ENCODE results near the gene BMPR1B.

Gene BMPR1B

DNA sequence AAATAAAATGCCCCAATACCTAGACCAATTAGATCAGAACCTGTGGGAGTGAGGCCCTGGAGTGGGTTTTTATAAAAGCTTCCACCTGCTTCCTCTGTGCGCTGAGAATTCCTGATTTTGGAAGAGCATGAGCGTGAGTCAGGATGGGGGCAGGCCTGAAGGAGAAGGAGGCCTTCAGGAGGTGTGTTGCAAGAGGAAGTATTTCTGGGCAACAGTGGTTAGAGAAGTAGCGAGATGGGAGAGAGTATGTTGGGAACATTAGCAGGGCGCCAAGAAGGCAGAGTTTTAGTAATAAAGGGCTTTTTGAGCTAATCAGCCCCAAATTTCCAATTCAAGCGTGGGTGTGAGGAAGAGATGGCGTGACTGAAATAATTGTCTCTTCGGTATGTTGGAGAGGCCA, 441.2 kb downstream of the BMPR1B start:
- peak; percentile 50 for DNase-seq

DNA sequence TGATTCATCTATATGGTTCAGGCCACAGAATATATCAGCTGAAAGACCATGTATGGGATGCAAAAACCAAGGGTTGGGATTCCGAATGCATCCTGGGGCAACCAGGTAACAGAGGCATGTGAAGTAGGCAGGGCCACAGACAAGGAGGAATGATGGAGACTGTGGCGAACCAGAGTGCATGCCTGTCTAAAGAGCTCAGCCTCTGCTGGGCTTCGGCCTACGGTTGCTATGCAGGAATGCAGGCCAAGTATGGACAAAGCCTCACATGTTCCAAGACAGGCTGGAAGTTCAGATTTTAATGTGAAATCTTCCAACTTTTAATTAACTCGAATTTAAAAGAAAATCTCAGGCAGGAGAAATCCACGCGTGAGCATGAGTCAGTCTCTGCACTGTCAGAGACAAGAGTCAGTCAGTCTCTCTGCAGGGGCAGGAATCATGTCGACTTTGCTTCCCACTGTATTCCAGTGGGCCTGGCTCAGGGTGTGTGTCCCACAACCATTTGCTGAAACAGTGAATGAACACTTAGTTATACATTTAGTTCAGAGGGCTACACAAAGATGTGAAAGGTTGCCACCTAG, 446.6 kb downstream of the BMPR1B start:
- DNase-seq = no peak

DNA sequence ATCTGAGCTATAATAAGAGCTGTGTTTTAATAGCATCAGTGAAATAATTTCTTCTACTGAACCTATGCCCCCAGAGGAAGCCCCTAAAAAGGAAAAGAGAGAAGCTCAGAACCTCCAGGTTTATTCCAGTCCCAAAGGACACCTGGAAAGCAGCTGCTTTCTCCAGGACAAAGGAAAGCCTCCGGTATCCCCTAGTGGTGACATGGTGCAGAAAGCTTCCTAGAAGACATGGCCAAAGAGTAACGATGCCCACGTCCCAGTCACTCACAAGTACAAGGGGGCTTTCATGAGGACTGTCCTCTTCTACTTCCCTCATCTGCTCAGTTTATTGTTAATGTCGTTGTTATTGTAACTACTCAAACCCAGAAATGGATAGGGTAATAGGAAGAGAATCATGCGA, 447.1 kb downstream of the BMPR1B start:
- no peak for DNase-seq

Measured in suppressor macrophage treated with lipopolysaccharide for 4 hours (primary cell).